Measurements from ENCODE around the gene ISL2. TPM values are rescaled to one million over a fixed set of nuclear protein-coding genes. Genes with fewer than 3 reads are reported as not detected.

The ISL2 gene
- total RNA-seq, 2 experiments from 2014 or later: 0.21 TPM; not detected in 1

- ChIA-PET CTCF (no interaction called here), POLR2A (no interaction called here)
Measured at GRCh38 chr15:76353903-76354302, 17.3 kb downstream of the ISL2 start.

- CTCF ChIA-PET: no interaction called here
- POLR2A ChIA-PET: no interaction called here
Measured at GRCh38 chr15:76354823-76355440, 18.4 kb downstream of the ISL2 start.

DNA sequence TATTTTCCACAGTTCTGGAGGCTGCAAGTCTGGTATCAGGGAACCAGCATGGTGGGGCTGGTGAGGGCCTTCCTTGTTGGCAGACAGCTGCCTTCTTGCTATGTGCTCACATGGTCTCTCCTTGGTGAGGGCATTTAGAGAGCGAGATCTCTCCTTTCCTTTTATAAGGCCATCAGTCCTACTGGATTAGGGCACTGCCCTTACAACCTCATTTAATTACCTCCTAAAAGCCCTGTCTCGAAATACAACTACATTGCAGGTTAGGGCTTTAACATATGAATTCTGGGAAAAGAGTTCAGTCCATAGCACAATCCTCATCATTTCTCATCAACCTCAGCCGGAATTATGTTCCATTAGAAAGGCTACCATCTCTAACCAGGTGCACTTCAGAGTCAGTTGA is 21.9 kb downstream of the ISL2 start:
- ChIA-PET CTCF (no interaction called here), POLR2A (no interaction called here)

DNA sequence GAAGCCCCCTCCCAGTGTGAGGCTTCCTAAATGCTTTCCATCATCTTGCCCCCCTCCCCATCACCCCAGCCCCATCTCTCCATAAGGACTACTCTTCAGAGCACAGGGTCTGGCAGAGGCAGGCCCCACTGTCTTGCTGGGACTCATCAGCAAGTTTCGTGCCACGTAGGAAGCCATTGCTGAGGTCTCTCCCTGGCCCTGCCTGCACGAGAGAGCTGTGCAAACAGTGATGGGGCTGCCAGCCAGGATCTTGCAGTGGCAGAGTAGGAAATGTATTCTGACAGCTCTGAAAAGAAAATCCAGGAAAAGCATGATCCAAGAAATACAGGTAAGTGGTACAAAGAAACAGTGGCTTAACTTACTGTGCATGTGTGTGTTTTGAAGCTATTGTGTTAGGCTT is 22.6 kb downstream of the ISL2 start:
- POLR2A ChIA-PET: no interaction called here
- CTCF ChIA-PET: no interaction called here

DNA sequence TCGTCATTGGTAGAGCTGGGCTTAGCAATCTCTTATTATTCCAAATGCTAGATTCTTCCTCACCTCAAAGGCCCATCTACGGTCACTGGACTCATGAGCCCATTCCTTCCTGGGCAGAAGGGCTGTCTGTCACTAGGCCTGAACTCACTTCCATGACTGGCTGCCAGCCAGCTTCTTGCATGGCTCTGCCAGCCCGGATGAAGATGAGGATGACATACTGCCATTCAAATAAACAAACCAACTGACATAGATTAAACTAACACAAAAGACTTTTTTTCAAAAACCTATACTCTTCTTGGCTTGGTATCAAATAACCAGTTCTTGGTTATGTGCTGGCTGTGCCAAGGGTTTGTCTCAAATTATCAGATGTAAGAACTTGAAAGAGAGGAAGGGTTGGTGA is 23.8 kb downstream of the ISL2 start:
- CTCF ChIA-PET: no interaction called here
- POLR2A ChIA-PET: no interaction called here

GRCh38 chr15:76363251-76363650 is 26.7 kb downstream of the ISL2 start:
- ChIA-PET POLR2A (no interaction called here), CTCF (no interaction called here)

DNA sequence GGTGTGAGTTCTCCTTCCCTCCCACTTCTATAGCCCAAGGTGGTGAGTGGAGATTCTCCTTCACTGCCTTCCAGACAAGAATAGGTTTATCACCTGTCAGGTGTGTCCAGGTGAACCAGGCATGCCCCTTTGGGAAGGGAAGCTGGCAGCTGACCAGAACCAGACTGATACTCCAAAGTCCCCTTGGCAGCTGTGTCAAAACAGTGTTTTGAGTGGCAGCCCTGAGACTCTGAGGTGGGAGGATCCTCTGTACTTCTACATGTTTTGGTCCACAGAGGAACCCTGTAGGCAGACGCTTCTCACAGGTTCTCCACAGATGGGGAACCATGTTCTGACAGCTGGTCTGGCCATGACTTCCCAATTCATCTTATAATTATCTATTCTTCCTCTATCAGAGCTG is 30.1 kb downstream of the ISL2 start:
- CTCF ChIA-PET: no interaction called here
- POLR2A ChIA-PET: no interaction called here

DNA sequence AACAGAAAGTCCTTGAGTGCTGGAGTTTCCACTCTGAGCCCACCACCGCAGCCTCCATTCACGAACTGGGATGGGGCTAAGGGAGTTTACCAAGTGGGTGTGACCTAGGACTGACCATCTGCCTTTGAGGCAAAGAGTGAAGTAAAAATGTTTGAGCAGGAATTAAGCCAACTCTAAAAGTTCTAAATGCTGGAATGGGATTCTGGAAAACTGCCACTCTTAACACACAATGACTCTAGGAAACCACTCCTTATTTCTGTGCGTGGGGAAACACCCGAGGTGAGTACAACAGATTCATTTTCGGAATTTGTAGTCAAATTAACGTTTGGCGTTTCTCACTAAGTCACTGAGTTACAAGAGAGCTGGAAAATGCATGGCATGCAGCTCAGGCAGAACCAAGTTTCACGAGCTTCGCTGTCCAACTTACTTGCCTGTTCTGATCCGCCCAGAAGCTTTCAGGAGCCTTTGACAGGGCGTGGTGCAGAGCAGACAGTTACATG is 31.6 kb downstream of the ISL2 start:
- CTCF ChIA-PET: no interaction called here
- POLR2A ChIA-PET: no interaction called here

GRCh38 chr15:76376029-76376428 is 39.5 kb downstream of the ISL2 start:
- CTCF ChIA-PET: no interaction called here

DNA sequence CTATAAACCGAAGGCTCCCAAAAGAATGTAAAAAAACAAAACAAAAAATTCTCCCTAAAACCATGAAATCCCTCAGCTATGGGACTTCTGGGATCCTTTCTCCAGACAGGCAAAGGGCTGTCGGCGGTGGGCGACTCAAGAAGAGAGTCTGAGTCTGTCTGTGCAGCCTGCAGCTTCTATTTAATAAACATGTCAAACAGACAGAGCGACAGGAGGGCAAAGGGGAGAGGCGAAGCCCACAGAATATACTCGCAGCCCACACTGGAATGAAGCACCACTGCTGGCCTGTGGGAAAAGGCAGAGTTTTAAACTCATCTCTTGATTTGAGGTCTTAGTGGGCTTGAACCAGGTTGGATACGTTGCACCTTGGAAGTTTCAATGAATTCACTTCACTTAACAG is 40.2 kb downstream of the ISL2 start:
- ChIA-PET CTCF (no interaction called here), POLR2A (no interaction called here)

More at GRCh38 chr15:76376029-76376428, 39.5 kb downstream of the ISL2 start:
- POLR2A ChIA-PET: no interaction called here

- POLR2A ChIA-PET: no interaction called here
Measured at GRCh38 chr15:76377217-76377616, 40.6 kb downstream of the ISL2 start.

GRCh38 chr15:76377751-76378150 is 41.2 kb downstream of the ISL2 start:
- CTCF ChIA-PET: no interaction called here
- POLR2A ChIA-PET: no interaction called here

More at GRCh38 chr15:76377217-76377616, 40.6 kb downstream of the ISL2 start:
- CTCF ChIA-PET: no interaction called here

- POLR2A ChIA-PET: interaction anchor here (0.6 kb wide), 1 partner anchor 319 kb away, joined by 7 read pairs; the partner anchor contains the start of gene TMEM266
- CTCF ChIA-PET: no interaction called here
Measured at GRCh38 chr15:76378691-76379090, 42.1 kb downstream of the ISL2 start.

- CTCF ChIA-PET: no interaction called here
- POLR2A ChIA-PET: no interaction called here
Measured at GRCh38 chr15:76380249-76380648, 43.7 kb downstream of the ISL2 start.

DNA sequence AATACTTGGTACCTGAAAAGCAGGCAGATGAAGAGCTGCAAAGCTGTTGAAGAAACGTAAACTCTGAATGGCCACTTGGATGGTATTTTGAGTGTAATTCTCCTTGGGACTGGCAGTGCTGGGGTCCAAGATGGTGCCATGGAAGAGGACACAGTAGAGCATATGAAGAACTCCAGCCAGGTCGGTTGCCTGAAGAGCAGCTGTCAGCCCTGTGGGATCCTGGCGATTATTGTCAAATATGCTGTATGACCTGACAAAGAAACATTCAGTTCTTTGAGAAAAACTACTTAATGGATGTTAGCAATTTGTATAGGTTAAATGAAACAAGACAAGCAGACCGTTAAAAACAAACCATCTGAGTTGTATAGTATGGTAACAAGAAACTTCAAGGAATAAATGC is 44.8 kb downstream of the ISL2 start:
- CTCF ChIA-PET: no interaction called here
- POLR2A ChIA-PET: interaction anchor here (0.7 kb wide), 1 partner anchor 12 kb away, joined by 3 read pairs; no protein-coding TSS in a partner anchor

- CTCF ChIA-PET: interaction anchor here (0.5 kb wide), 1 partner anchor 112 kb away, joined by 3 read pairs; no protein-coding TSS in a partner anchor
Measured at GRCh38 chr15:76382987-76383728, 46.6 kb downstream of the ISL2 start.

GRCh38 chr15:76384409-76384808 is 47.8 kb downstream of the ISL2 start:
- POLR2A ChIA-PET: interaction anchor here (1.0 kb wide), 1 partner anchor 73 kb away, joined by 3 read pairs; the partner anchor contains the start of gene ETFA
- CTCF ChIA-PET: no interaction called here

More at GRCh38 chr15:76382987-76383728, 46.6 kb downstream of the ISL2 start:
- POLR2A ChIA-PET: no interaction called here

DNA sequence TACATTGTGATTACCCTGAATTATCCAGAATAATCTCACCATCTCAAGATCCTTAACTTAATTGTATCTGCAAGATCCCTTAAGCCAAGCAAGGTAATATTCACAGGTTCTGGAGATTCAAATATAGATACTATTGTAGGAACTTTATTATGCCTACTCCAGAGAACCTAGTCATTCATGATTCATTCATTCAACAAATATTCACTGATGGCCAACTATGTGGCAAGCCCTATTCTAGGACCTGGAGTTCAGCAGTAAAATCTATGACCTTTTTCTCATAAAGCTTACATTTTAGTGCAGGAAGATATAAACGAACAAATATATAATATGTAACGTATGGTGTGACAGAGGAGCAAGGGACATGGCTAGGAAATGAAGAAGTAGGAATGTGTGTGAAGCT is 49.6 kb downstream of the ISL2 start:
- POLR2A ChIA-PET: no interaction called here
- CTCF ChIA-PET: no interaction called here

- CTCF ChIA-PET: no interaction called here
- POLR2A ChIA-PET: no interaction called here
Measured at GRCh38 chr15:76386926-76387325, 50.4 kb downstream of the ISL2 start.

- ChIA-PET POLR2A (no interaction called here), CTCF (no interaction called here)
Measured at GRCh38 chr15:76390571-76390970, 54.0 kb downstream of the ISL2 start.

- CTCF ChIA-PET: no interaction called here
- POLR2A ChIA-PET: no interaction called here
Measured at GRCh38 chr15:76391309-76391708, 54.7 kb downstream of the ISL2 start.

Measured in activated CD8-positive, alpha-beta memory T cell treated with anti-CD3 and anti-CD28 coated beads for 36 hours (primary cell).